Activated CD4-positive, alpha-beta T cell treated with anti-CD3 and anti-CD28 coated beads, Interleukin-2, amount 10 ng/mL, durations not matched to agents 7 days and 5 days (primary cell): ENCODE results near the gene CLASP1. TPM values are rescaled to one million over a fixed set of nuclear protein-coding genes. Genes with fewer than 3 reads are reported as not detected.
"Not testable (repeated sequence)": the region's sequence is repeated elsewhere in the genome, so short reads cannot be mapped to it uniquely, and the experiment has no call there.

ENCODE experiments used
- CTCF ChIA-PET: fragments of 350-600 bp; sonication (Branson Sonifier 250); formaldehyde crosslinking; loops from one replicate; lab custom pipeline; 2021; ENCODE audit warnings: antibody characterized with exemption; lab: Charles Lee
- POLR2A ChIA-PET: fragments of 350-600 bp; sonication (Branson Sonifier 250); formaldehyde crosslinking; loops from one replicate; lab custom pipeline; 2021; ENCODE audit warnings: antibody characterized with exemption; lab: Charles Lee
- DNase-seq: peaks from one replicate; pipeline ENCODE4 v3.0.0-alpha.2; 2020
- H3K27ac Mint-ChIP-seq: one replicate; pipeline ENCODE4 v1.8.0; 2021; ENCODE audit warnings: mild to moderate bottlenecking, moderate library complexity, mixed read lengths
- H3K27me3 Mint-ChIP-seq: one replicate; pipeline ENCODE4 v1.8.0; 2021; ENCODE audit warnings: mixed read lengths
- H3K36me3 Mint-ChIP-seq: one replicate; pipeline ENCODE4 v1.8.0; 2021; ENCODE audit warnings: low read depth, mixed read lengths
- H3K4me1 Mint-ChIP-seq: one replicate; pipeline ENCODE4 v1.8.0; 2021; ENCODE audit warnings: mixed read lengths
- H3K4me3 Mint-ChIP-seq: one replicate; pipeline ENCODE4 v1.8.0; 2021; ENCODE audit warnings: mild to moderate bottlenecking, moderate library complexity, mixed read lengths
- H3K9me3 Mint-ChIP-seq: one replicate; pipeline ENCODE4 v1.8.0; 2021; ENCODE audit warnings: mixed read lengths
- total RNA-seq, 2 experiments: library from RNA; stranded (reverse); gene quantifications; one replicate each; pipeline ENCODE4 v1.2.3, GENCODE V29; 2021

The CLASP1 gene
- total RNA-seq, 2 experiments from 2014 or later = 52.7 to 54.9 TPM

DNA sequence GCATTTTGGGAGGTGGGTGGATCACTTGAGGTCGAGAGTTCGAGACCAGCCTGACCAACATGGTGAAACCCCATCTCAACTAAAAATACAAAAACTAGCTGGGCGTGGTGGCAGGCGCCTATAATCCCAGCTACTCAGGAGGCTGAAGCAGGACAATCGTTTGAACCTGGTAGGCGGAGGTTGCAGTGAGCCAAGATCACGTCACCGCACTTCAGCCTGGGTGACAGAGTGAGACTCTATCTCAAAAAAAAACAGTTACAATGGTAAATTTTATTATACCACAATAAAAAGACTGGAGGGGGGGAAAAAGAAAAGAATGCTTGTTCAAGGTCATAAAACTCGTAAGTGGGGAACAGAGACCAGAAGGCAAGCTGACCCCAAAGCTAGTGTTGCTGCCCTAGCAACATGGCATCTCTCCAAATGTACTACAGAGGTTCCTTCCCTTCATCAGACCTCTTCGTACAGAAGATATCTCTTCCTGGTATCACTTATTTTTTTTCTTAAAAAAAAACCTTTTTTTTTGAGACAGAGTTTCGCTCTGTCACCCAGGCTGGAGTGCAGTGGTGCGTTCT lies 305.3 kb downstream of the CLASP1 start:
- peaks cover 39% of the 10 kb centered on the region for H3K36me3 Mint-ChIP-seq
- H3K4me1 Mint-ChIP-seq, DNase-seq, POLR2A ChIA-PET, H3K9me3 Mint-ChIP-seq, H3K4me3 Mint-ChIP-seq, H3K27me3 Mint-ChIP-seq, CTCF ChIA-PET, H3K27ac Mint-ChIP-seq: not testable (repeated sequence)

DNA sequence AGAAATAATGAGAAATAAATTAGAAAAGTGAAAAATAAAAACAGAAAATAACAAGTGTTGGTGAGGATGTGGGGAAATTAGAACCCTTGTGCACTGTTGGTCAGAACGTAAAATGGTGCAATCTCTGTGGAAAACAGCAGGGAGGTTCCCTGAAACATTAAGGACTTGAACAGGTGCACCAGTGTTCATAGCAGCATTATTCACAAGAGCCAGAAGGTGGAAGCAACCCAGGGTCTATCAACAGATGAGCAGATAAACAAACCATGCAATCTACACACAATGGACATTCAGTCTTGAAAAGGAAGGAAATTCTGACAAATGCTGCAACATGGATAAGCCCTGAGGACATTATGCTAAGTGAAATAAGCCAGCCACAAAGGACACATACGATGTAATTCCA lies 306.1 kb downstream of the CLASP1 start:
- H3K4me1 Mint-ChIP-seq = no peaks in the 10 kb centered on the region
- no peak overlapping the region for H3K4me3 Mint-ChIP-seq
- no peak overlapping the region for H3K27ac Mint-ChIP-seq
- H3K27me3 Mint-ChIP-seq = no peaks in the 10 kb centered on the region
- ChIA-PET CTCF (no interaction called here), POLR2A (no interaction called here)
- DNase-seq = no peak
- H3K9me3 Mint-ChIP-seq = no peaks in the 10 kb centered on the region
- peaks cover 33% of the 10 kb centered on the region for H3K36me3 Mint-ChIP-seq

DNA sequence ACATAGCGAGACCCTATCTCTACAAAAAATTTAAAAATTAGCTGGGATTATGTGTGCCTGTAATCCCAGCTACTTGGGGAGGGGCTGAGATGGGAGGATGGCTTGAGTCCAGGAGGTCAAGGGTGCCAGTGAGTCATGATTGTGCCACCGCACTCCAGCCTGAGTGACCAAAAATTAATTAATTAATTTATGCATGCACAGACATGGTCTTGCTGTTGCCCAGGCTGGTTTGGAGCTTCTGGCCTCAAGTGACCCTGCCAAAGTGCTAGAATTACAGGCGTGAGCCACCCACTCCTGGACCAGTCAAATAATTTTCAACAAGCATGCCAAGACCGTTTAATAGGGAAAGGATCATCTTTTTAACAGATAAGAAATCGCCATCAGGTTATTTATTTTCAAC lies 306.5 kb downstream of the CLASP1 start:
- Mint-ChIP-seq H3K27me3 (no peaks in the 10 kb centered on the region), H3K9me3 (no peaks in the 10 kb centered on the region), H3K4me1 (no peaks in the 10 kb centered on the region), H3K36me3 (peaks cover 29% of the 10 kb centered on the region), H3K4me3 (no peak overlapping the region), H3K27ac (no peak overlapping the region)
- ChIA-PET POLR2A (no interaction called here), CTCF (no interaction called here)
- no peak for DNase-seq

DNA sequence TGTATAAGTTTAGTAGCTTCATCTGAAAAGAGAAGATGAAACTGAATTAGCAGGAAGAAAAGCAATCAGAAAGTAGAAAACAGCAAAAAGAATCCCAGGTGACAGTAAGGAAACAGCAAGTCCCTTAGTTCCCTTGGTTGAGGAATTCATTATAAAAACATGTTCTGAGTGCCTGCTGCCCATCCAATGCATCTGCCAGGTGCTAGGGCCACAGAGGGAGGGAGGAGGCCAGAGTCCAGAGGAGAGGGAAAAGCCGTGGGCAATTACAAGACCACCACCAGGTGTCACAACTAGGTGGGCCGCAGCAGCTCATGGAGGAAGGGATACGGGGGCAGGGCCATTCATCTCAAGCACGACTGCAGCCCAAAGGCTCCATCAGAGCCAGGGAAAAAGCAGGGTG lies 308.3 kb downstream of the CLASP1 start:
- no peak for DNase-seq
- ChIA-PET CTCF (interaction anchor here (0.9 kb wide), 1 partner anchor 14 kb away, joined by 4 read pairs; no protein-coding TSS in a partner anchor), POLR2A (no interaction called here)
- no peak overlapping the region for H3K27ac Mint-ChIP-seq
- peaks cover 15% of the 10 kb centered on the region for H3K36me3 Mint-ChIP-seq
- no peaks in the 10 kb centered on the region for H3K27me3 Mint-ChIP-seq
- H3K9me3 Mint-ChIP-seq = no peaks in the 10 kb centered on the region
- no peak overlapping the region for H3K4me3 Mint-ChIP-seq
- no peaks in the 10 kb centered on the region for H3K4me1 Mint-ChIP-seq

DNA sequence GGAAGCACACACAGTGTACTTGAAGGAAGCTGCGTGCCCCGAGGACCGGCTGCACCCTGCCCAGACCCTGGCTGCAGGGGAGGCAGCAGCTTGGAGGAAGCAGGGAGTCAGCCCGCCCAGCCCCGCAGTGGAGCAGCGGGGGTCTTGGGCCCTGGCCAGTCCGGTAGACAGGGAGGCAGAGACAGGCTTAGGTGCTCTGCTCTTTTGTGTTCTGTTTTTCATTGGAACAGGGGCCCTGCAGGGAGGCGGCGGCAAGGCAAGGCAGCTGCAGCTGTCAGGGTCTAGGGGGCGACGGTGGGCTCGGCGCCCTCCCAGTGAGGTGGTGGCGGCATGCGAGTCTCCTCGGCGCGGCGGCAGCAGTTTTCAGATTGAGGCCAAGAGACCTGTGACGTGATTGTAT lies 311.0 kb downstream of the CLASP1 start:
- no peaks in the 10 kb centered on the region for H3K9me3 Mint-ChIP-seq
- peaks cover 5% of the 10 kb centered on the region for H3K4me1 Mint-ChIP-seq
- no peak for DNase-seq
- POLR2A ChIA-PET = no interaction called here
- CTCF ChIA-PET = no interaction called here
- H3K4me3 Mint-ChIP-seq = no peak overlapping the region
- H3K27ac Mint-ChIP-seq = no peak overlapping the region
- peaks cover 10% of the 10 kb centered on the region for H3K36me3 Mint-ChIP-seq
- H3K27me3 Mint-ChIP-seq = no peaks in the 10 kb centered on the region

DNA sequence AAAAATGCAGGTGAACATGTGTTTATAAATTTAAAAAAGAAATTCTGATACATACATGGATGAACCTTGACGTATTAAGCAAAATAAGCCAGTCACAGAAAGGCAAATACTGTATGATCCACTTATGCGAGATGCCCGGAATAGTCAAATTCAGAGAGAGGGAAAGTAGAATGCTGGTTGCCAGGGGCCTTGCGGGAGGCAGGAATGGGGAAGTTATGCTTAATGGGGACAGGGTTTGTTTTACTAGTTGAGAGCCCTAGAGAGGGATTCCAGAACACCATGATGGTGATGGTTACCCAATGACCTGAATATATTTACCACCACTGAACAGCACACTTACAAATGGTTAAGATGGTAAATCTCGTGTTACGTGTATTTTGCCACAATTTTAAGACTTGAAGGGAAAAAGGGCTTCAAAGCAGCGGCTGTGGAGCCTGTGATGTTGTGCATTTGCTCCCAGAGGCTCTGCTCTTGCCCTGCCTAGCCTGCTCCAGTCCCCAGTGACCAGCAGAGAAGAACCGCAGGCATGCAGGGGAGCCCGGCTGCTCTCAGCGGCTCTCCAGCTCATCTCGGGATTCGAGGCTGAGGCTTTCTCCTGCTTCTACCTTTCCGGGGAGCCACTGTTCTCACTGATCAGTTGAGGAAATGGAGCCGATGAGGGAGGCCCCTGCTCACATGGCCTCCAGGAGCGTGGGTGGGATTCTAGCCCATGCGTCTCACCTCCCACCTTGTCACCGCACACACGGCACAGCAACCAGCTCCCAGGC lies 312.6 kb downstream of the CLASP1 start:
- H3K27ac Mint-ChIP-seq = no peak overlapping the region
- CTCF ChIA-PET = no interaction called here
- H3K4me1 Mint-ChIP-seq = peaks cover 5% of the 10 kb centered on the region
- DNase-seq = no peak
- H3K27me3 Mint-ChIP-seq = no peaks in the 10 kb centered on the region
- H3K36me3 Mint-ChIP-seq = peaks cover 7% of the 10 kb centered on the region
- no peak overlapping the region for H3K4me3 Mint-ChIP-seq
- H3K9me3 Mint-ChIP-seq = no peaks in the 10 kb centered on the region
- POLR2A ChIA-PET = no interaction called here

DNA sequence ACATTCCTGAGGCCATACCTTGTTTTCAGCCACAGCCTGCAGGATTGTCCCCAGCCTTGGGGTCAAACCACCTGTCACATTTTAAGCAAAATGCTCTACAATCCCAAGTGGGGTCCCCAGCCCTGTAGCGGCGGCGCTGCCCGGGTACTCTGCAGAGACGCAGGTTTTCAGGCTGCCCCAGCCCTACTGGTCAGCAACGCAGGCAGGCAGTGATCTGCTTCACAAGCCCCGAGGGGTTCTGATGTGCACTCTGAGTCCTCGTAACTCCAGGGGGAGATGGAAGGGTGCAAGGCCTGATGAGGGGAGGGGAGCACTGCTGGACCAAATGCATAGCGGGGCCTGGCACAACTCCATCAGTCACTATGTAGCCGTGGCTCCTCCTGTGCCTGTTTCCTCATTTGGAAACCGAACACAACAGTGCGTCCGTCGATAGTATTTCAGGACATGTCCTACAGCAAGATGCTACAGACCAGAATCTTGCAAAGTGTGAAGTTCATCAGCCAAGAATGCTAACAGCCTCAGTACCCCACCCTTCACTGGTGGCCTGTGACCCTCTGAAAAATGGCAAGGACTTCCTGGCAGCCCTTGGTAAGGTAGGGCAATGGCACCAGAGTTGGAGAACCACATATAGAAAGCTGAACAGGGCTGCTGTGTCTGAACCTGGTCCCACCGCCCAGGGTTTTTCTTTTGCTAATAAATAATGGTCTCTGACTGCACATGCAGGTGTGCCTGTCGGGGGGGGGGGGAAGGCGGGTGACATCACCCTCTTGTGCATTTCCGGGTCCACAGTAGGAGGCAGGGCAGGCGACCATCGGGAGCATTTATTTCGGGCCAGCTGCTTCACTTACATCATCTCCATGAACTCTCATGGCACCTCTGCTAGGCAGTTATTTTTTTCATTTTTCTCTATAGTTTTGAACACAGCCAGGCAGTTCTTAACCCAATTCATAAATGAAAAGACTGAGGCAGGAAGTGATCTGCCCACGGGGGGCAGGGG lies 313.7 kb downstream of the CLASP1 start:
- Mint-ChIP-seq H3K4me1 (peaks cover 5% of the 10 kb centered on the region), H3K9me3 (no peaks in the 10 kb centered on the region), H3K27ac (no peak overlapping the region), H3K27me3 (no peaks in the 10 kb centered on the region), H3K4me3 (no peak overlapping the region), H3K36me3 (peaks cover 3% of the 10 kb centered on the region)
- POLR2A ChIA-PET = no interaction called here
- CTCF ChIA-PET = no interaction called here
- no peak for DNase-seq

DNA sequence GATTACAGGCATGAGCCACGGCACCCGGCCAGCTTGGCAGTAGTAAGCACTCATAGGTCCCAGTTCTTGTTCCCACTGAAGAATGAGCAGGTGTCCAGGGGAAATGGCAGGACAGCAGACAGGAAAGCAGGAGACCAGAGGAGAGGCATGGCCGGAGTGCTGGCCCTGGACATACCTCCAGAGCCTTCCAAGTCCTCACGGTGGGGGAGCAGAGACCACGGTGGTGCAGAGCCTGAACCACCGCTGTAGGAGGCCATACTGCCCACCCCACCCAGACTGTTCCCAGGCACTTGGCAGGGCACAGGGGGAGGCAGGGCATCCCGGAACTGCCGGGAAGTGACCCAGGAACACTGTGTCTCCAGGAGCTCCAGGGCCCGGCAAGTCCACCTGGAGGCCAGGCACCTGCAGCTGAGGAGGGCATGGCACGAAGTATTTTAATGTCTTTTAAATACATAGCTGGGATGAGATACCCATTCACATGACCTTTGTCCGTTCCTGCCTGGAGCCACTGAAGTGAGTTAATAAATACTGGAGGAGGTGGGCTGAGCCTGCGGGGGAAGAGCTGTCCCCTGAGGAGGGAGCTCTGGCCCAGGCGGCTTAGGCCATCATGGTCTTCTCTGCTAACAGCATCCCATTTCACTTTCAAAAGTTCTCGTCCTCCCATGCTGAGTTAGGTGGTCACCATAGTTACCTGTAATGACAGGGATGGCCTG lies 314.5 kb downstream of the CLASP1 start:
- H3K27me3 Mint-ChIP-seq = no peaks in the 10 kb centered on the region
- H3K9me3 Mint-ChIP-seq = no peaks in the 10 kb centered on the region
- ChIA-PET POLR2A (interaction anchor here (0.6 kb wide), 1 partner anchor 385 kb away, joined by 4 read pairs; no protein-coding TSS in a partner anchor), CTCF (interaction anchor here (0.5 kb wide), 1 partner anchor 13 kb away, joined by 3 read pairs; no protein-coding TSS in a partner anchor)
- no peak for DNase-seq
- H3K4me1 Mint-ChIP-seq = peaks cover 5% of the 10 kb centered on the region
- no peak overlapping the region for H3K4me3 Mint-ChIP-seq
- H3K27ac Mint-ChIP-seq = no peak overlapping the region
- H3K36me3 Mint-ChIP-seq = peaks cover under 1% of the 10 kb centered on the region

DNA sequence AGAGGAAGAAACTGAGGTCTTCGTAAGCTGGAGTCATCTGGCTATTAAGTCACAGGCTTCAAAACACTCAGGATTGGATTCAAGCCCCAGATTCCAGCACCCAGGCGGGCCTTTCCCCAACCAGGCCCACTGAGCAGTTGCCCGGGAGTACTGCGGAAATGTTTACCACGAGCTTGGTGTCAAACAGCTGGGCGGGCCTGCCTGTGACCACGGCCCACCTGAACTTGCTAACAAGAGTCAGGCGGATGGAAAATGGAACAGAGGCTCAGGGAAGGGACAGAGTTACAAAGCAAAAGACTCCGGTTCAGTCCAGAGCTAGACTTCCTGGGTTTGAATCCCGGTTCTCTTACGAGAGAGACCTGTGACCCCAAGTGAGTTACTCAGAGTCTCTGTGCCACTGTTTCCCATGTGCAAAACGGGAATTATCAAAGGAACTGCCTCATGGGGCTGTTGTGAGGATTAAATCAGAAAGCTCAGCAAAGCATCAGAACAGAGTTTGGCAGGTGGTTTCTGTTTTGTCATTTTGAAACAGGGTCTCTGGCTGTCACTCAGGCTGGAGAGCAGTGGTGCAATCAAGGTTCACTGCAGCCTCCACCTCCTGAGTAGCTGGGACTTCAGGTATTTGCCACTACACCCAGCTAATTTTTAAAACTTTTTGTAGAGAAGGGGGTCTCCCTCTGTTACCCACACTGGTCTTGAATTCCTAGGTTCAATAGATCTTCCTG lies 315.3 kb downstream of the CLASP1 start:
- no peaks in the 10 kb centered on the region for H3K27me3 Mint-ChIP-seq
- H3K4me3 Mint-ChIP-seq = no peak overlapping the region

DNA sequence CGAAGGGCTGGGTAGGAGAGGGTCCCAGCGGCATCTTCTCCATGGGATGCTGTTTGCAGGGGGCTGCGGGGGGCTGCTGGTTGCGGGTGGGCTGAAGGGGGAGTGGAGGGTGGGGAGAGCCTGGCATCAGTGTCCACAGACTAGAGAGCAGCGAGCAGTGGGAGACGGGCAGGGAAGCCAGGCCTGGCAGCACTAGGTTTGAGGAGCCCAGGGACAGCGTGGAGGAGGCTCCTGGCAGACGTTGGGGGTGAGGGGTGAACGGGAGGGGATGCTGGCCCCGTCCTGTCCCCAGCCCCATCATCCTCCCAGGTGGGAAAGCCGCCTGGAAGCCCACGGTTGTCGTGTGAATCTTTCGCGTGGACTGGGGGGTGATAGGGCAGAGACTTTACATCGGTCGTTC lies 316.0 kb downstream of the CLASP1 start:
- Mint-ChIP-seq H3K27ac (no peak overlapping the region), H3K9me3 (no peaks in the 10 kb centered on the region), H3K27me3 (no peaks in the 10 kb centered on the region), H3K4me3 (no peak overlapping the region), H3K4me1 (peaks cover 5% of the 10 kb centered on the region), H3K36me3 (no peaks in the 10 kb centered on the region)
- ChIA-PET CTCF (no interaction called here), POLR2A (no interaction called here)
- DNase-seq = no peak

More for the DNA sequence above, 315.3 kb downstream of the CLASP1 start:
- Mint-ChIP-seq H3K9me3 (no peaks in the 10 kb centered on the region), H3K4me1 (peaks cover 5% of the 10 kb centered on the region), H3K36me3 (no peaks in the 10 kb centered on the region), H3K27ac (no peak overlapping the region)
- CTCF ChIA-PET = interaction anchor here (0.5 to 0.9 kb wide), 3 partner anchors 12 to 69 kb away, joined by 3 read pairs; no protein-coding TSS in a partner anchor
- POLR2A ChIA-PET = interaction anchor here (0.6 kb wide), 1 partner anchor 386 kb away, joined by 4 read pairs; no protein-coding TSS in a partner anchor
- no peak for DNase-seq

DNA sequence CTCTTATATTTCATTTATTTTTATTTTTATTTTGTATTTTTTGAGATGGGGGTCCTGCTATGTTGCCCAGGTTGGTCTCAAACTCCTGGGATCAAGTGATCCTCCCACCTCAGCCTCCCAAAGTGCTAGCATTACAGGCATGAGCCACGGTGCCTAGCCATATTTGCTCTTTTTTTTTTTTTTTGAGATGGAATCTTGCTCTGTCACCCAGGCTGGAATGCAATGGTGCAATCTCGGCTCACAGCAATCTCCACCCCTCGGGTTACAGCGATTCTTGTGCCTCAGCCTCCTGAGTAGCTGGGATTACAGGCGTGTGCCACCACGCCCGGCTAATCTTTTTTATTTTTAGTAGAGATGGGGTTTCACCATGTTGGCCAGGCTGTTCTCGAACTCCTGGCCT lies 317.9 kb downstream of the CLASP1 start:
- H3K9me3 Mint-ChIP-seq, H3K27me3 Mint-ChIP-seq: not testable (repeated sequence)

DNA sequence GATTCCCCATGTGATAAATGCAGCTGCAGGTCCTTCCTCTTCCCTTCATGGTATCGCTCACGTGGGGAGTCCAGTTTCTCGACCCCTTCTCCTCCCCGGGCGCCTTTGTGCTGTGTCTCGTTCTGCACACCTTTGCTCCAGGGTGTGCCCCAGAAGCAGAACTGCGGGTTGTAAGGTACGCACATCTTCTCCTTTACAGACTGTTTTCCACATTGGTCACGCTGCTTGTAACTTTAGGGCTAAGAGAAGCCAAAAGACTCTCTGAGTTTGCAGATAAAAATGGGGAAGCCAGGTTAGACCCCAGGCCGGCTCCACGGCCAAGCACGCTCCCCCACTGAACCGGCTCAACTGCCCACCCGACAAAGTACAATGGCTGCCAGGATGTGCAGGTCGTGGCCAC lies 318.3 kb downstream of the CLASP1 start:
- no peaks in the 10 kb centered on the region for H3K9me3 Mint-ChIP-seq
- H3K27ac Mint-ChIP-seq = no peak overlapping the region
- peaks cover 5% of the 10 kb centered on the region for H3K4me1 Mint-ChIP-seq
- H3K4me3 Mint-ChIP-seq = no peak overlapping the region
- H3K36me3 Mint-ChIP-seq = no peaks in the 10 kb centered on the region
- no peaks in the 10 kb centered on the region for H3K27me3 Mint-ChIP-seq
- DNase-seq = no peak
- ChIA-PET POLR2A (no interaction called here), CTCF (interaction anchor here (0.7 kb wide), 1 partner anchor 82 kb away, joined by 9 read pairs; no protein-coding TSS in a partner anchor)

More for the DNA sequence above, 317.9 kb downstream of the CLASP1 start:
- H3K4me1 Mint-ChIP-seq, H3K27ac Mint-ChIP-seq, H3K4me3 Mint-ChIP-seq, H3K36me3 Mint-ChIP-seq, DNase-seq, POLR2A ChIA-PET, CTCF ChIA-PET: not testable (repeated sequence)
